Fibroblast of mammary gland (primary cell): ENCODE measurements around the gene MUL1.
A peak's percentile ranks its signal among the peaks of the same experiment; 100 is the strongest.

Experiments used
- DNase-seq: peaks from one replicate; pipeline ENCODE4 v3.0.0-alpha.2; 2010; ENCODE audit warnings: low read depth
- H3K4me3 ChIP-seq: 2 replicates; pipeline ENCODE4 v1.5.1; 2011; ENCODE audit warnings: low read depth, mild to moderate bottlenecking, low read length, moderate library complexity; ENCODE audit not compliant: control insufficient read depth
- TF ChIP-seq, protein P1 (sequence below): conservative IDR thresholded peaks from 2 replicates; pipeline ENCODE4 v1.5.1; 2011; ENCODE audit warnings: low read depth, low read length, inconsistent platforms; ENCODE audit not compliant: control insufficient read depth, insufficient read depth

MUL1 gene

DNA sequence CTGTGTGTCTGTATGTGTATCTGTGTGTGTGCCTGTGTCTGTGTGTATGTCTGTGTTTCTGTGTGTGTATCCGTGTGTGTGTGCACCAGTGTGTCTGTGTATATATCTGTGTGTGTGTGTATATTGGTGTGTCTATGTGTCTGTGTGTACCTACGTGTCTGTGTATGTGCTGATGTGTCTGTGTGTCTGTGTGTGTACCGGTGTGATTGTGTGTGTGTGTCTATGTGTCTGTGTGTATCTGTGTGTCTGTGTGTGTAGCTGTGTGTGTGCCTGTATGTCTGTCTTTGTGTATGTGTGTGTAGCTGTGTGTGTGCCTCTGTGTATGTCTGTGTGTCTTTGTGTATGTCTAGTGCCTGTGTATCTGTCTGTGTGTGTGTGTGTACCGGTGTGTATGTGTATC lies 53.9 kb downstream of the MUL1 start:
- TF ChIP-seq, protein P1, sequence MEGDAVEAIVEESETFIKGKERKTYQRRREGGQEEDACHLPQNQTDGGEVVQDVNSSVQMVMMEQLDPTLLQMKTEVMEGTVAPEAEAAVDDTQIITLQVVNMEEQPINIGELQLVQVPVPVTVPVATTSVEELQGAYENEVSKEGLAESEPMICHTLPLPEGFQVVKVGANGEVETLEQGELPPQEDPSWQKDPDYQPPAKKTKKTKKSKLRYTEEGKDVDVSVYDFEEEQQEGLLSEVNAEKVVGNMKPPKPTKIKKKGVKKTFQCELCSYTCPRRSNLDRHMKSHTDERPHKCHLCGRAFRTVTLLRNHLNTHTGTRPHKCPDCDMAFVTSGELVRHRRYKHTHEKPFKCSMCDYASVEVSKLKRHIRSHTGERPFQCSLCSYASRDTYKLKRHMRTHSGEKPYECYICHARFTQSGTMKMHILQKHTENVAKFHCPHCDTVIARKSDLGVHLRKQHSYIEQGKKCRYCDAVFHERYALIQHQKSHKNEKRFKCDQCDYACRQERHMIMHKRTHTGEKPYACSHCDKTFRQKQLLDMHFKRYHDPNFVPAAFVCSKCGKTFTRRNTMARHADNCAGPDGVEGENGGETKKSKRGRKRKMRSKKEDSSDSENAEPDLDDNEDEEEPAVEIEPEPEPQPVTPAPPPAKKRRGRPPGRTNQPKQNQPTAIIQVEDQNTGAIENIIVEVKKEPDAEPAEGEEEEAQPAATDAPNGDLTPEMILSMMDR, result no peak
- no peak for DNase-seq
- no peak overlapping the region for H3K4me3 ChIP-seq

DNA sequence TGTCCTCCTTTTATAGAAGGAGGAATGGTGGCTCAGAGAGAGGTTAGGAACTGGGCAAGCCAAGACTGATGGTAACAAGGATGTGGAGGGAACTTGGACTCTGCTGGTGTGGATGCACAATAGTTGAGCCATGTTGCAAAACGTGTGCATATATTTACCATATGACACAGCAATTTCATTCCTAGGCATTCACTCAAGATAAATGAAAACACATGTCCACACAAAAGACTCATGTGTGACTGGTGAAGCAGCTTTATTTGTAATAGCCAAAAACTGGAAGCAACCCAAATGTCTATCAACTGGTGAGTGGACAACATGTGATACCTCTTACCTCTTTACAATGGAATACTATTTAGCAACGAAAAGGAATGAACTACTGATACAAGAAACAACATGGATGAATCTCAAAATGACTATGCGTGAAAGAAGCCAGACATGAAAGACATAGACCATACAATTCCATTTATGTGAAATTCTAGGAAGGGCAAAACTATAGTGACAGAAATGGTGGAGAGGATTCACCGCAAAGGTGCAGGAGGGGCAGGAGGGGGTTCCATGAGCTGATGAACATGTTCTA lies 58.1 kb downstream of the MUL1 start:
- peak; percentile 97 for DNase-seq
- no peak overlapping the region for H3K4me3 ChIP-seq
- TF ChIP-seq, protein P1, result no peak
